HFF-Myc (cell line): ENCODE data around the gene RAD51B.

Experiments used
- DNase-seq: peaks from one replicate; pipeline ENCODE4 v3.0.0-alpha.2; 2011; ENCODE audit warnings: low read depth; ENCODE audit errors: extremely low read depth
- H3K4me3 ChIP-seq: replicated peaks from 2 replicates; pipeline ENCODE4 v1.5.1; 2011; ENCODE audit warnings: low read depth, mild to moderate bottlenecking, control low read depth, low read length
- CTCF ChIP-seq: IDR thresholded peaks from 2 replicates; pipeline ENCODE4 v1.5.1; 2012; ENCODE audit warnings: mild to moderate bottlenecking, low read depth, low read length, control low read depth; ENCODE audit errors: missing control alignments

RAD51B gene

GRCh38 chr14:68065322-68065721, 245.7 kb downstream of the RAD51B start:
- DNase-seq, result no peak

GRCh38 chr14:68074765-68075381, 255.3 kb downstream of the RAD51B start:
- no peak for TF ChIP-seq CTCF
- DNase-seq, result no peak
- H3K4me3 ChIP-seq, result no peak overlapping the region

More at GRCh38 chr14:68065322-68065721, 245.7 kb downstream of the RAD51B start:
- no peak for TF ChIP-seq CTCF
- H3K4me3 ChIP-seq, result no peak overlapping the region

GRCh38 chr14:68075382-68076029, 255.9 kb downstream of the RAD51B start:
- DNase-seq, result no peak
- H3K4me3 ChIP-seq, result no peak overlapping the region
- no peak for TF ChIP-seq CTCF

- no peak for DNase-seq
- no peak for TF ChIP-seq CTCF
- no peak overlapping the region for H3K4me3 ChIP-seq
Observed at GRCh38 chr14:68076451-68076850, 256.9 kb downstream of the RAD51B start.

GRCh38 chr14:68079941-68080697, 260.5 kb downstream of the RAD51B start:
- DNase-seq, result no peak
- no peak for TF ChIP-seq CTCF
- H3K4me3 ChIP-seq, result no peak overlapping the region

- no peak for DNase-seq
- TF ChIP-seq CTCF, result no peak
- H3K4me3 ChIP-seq, result no peak overlapping the region
Observed at GRCh38 chr14:68081489-68081888, 261.9 kb downstream of the RAD51B start.
